HG03354 (cell line): ENCODE measurements around the gene STOX2.

ENCODE experiments used
- ATAC-seq: cut with Tn5 transposase; IDR thresholded peaks from one replicate; pipeline ENCODE4 v1.9.1; 2021; ENCODE audit warnings: mild to moderate bottlenecking; ENCODE audit not compliant: unreplicated experiment, poor library complexity, severe bottlenecking

The STOX2 gene

DNA sequence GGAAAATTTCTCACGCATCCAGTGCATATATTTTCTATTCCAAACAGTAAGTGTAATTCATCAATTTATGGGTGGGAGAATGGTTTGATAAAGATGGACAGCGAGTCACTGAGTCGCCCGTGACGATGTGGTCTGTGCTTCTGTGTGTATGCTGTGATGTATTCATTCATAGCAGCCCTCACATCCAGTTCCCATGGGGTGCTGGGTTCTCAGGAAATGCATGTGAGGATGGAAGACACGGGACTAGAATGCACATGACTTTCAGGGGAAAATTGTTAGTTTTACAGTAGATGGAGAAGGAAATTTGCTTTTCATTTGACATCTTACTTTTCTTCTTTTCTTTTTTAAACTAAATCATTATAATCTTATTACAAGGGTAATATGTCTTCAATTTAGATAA is 152.9 kb downstream of the STOX2 start:
- no peak for ATAC-seq

DNA sequence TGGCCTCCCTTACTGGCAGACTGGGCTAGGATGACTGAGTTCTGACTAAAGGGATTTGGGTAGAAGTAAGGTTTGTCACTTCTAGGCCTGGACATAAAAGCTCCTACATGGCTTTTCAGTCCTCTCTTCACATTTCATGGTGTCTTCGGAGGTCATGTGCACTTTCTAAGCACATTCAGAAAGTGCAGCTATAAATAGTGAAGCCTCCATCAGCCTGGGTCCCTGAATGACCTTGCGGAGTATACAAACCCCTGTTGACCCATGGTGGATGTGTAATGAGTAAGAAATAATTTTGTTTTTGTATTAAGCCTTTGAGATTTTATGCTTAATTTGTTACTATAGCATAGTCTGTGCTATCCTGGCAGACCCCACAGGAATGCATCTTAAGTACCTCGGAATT is 154.0 kb downstream of the STOX2 start:
- ATAC-seq, result no peak

DNA sequence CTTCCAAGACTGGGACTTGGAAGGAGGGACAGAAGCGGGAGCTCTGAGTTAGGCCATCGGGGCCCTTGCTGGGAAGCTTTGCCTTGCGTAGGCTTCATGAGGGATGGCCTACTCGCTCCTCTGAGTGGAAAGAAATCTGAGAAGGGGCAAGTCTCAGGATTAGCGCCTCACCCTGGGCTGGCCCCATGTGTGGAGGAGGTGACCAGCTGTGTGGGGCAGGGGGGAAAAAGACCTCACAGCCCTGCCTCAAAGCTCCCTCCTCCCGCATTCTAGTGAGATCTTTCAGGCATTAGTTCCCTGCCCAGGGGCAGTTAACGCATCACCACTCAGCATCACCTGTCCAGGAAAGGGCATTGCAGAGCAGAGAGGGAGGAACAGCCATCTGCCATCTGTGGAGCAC is 156.5 kb downstream of the STOX2 start:
- ATAC-seq, result no peak

DNA sequence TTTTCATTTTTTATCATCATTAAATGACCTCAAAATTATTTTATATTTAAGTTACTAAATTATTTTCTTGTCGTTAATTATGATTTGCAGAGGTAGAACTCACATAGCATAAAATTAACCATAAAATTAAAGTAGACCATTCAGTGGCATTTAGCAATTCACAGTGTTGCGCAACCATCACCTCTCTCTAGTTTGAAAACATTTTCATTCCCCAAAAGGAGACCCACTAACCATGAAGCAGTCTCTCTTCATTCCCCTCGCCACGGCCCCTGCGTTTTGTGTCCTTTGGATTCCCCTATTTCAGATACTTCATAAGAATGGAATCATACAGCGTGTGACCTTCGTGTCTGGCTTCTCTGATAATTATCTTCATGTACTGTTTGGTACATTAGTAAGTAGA is 157.7 kb downstream of the STOX2 start:
- ATAC-seq, result no peak

DNA sequence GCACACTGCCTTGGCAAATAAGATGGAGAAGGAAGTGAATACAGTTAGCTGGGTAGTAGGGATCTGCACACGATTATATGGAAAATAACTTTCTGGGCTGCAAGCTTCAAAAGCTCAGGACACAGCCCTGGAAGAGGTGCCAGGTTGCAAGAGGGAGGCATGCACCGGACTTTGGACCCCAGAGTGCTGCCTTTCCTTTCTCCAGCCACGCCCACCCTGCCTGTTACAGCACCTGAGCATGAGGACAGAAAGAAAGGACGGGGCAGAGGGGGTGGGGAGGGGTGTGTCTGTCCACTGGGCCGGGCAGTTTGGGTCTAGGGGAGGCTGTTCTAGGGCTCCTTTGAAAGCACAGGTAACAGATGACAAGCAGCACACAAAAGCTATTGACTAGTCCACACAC is 159.8 kb downstream of the STOX2 start:
- no peak for ATAC-seq

DNA sequence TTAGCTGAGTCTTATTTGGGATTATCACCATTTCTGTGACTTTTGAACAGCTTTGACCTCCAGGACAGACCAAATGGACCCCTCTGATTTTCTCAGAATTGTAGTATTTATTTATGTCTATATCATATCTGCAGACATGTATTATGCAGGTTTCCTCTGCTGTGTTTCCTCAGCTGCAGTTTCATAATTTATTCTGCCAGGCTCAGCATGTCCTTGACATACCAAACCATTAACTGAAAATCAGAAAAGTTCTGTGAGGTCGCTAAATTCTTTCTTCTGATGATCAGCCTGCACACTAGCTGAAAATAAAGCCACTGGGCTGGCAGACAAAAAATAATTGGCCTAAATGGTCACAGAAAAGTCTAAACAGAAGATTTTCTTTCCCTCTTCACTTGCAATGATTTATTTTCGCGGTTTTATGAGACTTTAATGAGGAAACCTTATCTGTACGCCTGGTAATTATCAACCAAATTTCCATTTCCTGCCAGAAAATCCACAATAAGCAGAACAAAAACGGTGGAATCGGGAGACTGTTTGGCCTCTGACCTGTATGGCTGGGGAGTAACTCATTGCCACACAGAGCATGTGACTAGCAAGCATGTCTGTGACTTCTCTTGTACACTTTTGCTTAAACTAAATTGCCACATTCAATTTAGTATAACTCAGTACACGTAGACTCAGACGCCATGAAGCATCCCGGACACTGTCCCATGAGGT is 161.6 kb downstream of the STOX2 start:
- no peak for ATAC-seq

DNA sequence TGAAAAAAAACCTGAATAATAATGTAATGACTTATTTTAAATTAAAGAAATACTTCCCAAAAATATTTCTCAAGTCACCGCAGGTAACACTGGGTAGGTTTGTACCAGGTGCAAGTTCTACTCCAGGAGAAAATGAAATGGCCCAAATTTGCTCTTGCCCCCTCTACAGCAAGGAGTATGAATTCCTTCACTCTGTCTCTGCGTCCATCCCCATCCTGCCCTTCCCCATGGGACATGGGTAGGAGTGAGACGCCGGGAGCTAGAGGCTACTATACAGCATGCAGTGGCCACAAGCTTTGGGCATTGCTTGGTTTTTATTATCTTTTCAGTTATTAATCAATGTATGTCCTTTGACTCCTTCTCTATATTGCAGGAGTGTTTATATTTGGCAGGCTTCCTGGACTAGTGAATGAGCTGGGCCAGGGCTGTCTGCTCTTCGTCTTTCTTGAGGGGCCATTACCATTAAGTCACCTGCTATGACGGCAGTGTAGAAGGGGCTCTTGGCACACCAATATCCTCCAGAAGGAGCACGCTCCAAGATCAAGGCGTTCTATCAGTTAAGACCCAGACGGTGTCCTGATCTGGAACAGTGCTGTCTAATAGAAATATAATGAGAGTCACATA is 162.9 kb downstream of the STOX2 start:
- ATAC-seq, result no peak
